DOHH2 (cell line): ENCODE measurements around the gene TMPRSS4.

Source experiments
- H3F3A ChIP-seq: fragments of 200-600 bp; sonication (generic), shearing (Covaris generic); 2 replicates; pipeline ENCODE4 v1.6.0; 2016; ENCODE audit warnings: antibody characterized with exemption, mild to moderate bottlenecking; ENCODE audit not compliant: control insufficient read depth, insufficient read depth
- H3K27ac ChIP-seq: fragments of 200-600 bp; sonication (generic); 2 replicates; pipeline ENCODE4 v1.5.1; 2014; ENCODE audit warnings: low read depth, mild to moderate bottlenecking, low read length, moderate library complexity
- H3K27me3 ChIP-seq: fragments of 200-600 bp; sonication (generic); 2 replicates; pipeline ENCODE4 v1.6.1; 2014; ENCODE audit warnings: mild to moderate bottlenecking, low read length, mixed read lengths; ENCODE audit not compliant: control insufficient read depth
- H3K36me3 ChIP-seq: fragments of 200-600 bp; sonication (generic); 2 replicates; pipeline ENCODE4 v1.6.1; 2014; ENCODE audit warnings: mild to moderate bottlenecking, low read length, moderate library complexity, mixed read lengths; ENCODE audit not compliant: control insufficient read depth
- H3K4me1 ChIP-seq: fragments of 200-600 bp; sonication (generic); 2 replicates; pipeline ENCODE4 v1.6.1; 2014; ENCODE audit warnings: mild to moderate bottlenecking, low read length, mixed read lengths; ENCODE audit not compliant: control insufficient read depth
- H3K4me2 ChIP-seq: fragments of 200-600 bp; sonication (generic); 2 replicates; pipeline ENCODE4 v1.6.0; 2014; ENCODE audit warnings: mild to moderate bottlenecking, low read length, moderate library complexity
- H3K4me3 ChIP-seq: fragments of 200-600 bp; sonication (generic); 2 replicates; pipeline ENCODE4 v1.5.1; 2014; ENCODE audit warnings: mild to moderate bottlenecking, low read length, mixed read lengths
- H3K79me2 ChIP-seq: fragments of 200-600 bp; sonication (generic); 2 replicates; pipeline ENCODE4 v1.6.1; 2014; ENCODE audit warnings: mild to moderate bottlenecking, low read length, mixed read lengths; ENCODE audit not compliant: control insufficient read depth
- H3K9me2 ChIP-seq: fragments of 200-600 bp; sonication (generic); replicated peaks from 2 replicates; pipeline ENCODE4 v1.6.1; 2014; ENCODE audit warnings: mild to moderate bottlenecking, low read length, mixed read lengths; ENCODE audit not compliant: control insufficient read depth
- H3K9me3 ChIP-seq: fragments of 200-600 bp; sonication (generic); 2 replicates; pipeline ENCODE4 v1.6.1; 2014; ENCODE audit warnings: antibody characterized with exemption, low read length, mixed read lengths; ENCODE audit not compliant: control insufficient read depth, insufficient read depth
- H4K20me1 ChIP-seq: fragments of 200-600 bp; sonication (generic); 2 replicates; pipeline ENCODE4 v1.6.0; 2014; ENCODE audit warnings: low read depth, mild to moderate bottlenecking, antibody characterized with exemption, low read length, moderate library complexity; ENCODE audit not compliant: control insufficient read depth, insufficient read depth
- EZH2phosphoT487 ChIP-seq: fragments of 200-600 bp; sonication (generic); IDR thresholded peaks from 2 replicates; pipeline ENCODE4 v1.6.1; 2017; ENCODE audit warnings: borderline replicate concordance, mild to moderate bottlenecking, antibody characterized with exemption, low read length, moderate library complexity, mixed read lengths
- TF ChIP-seq, protein P1 (sequence below): fragments of 200-600 bp; sonication (generic); IDR thresholded peaks from one replicate; pipeline ENCODE4 v1.5.1; 2014; ENCODE audit warnings: antibody characterized with exemption, mild to moderate bottlenecking, low read depth, low read length; ENCODE audit not compliant: poor library complexity, severe bottlenecking

TMPRSS4 gene

DNA sequence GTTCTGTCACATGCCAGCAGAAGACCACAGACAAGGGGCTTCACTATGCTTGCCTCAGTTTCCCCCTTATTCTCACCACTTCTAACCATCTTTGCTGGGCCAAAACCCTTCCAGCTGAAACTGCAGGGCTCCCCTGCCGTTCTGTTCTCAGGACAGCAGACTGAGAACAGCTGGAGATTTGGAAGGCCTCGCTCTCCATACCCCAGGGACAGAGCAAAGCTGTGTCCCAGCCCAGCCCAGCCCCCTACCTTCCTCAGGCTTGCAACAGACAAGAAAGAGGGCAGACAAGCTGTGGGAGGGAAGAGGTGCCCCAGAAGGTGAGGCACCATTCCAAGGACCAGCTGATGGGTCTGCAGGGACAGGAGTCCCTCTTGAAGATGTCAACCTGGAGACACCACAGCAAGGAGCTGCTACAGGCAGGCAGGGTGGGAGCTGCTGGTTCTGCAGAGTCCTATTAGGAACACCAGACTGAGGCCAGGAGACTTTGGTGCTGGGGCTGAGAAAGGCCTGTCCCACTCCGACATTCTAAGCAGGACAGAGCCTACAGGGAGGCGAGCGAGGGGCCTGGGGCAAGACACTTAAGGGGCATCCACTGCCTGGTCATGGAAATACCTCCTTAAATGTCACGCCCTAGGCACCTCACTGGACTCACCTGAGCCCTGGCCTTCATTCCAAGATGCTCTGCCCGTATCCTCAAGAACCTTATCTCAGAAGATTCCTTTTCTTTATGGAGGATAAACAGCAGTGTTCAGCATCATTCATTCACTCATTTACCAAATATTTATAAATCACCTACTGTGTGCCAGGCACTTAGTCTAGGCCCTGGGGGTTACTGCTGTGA, 92.6 kb downstream of the TMPRSS4 start:
- no peaks in the 10 kb centered on the region for H3K36me3 ChIP-seq
- H3K9me3 ChIP-seq, result no peaks in the 10 kb centered on the region
- H3K27ac ChIP-seq, result no peak overlapping the region
- H3K4me1 ChIP-seq, result 0 out of 2 replicates have a peak, but pooled peaks cover 2% of the 10 kb centered on the region
- H3K79me2 ChIP-seq, result no peaks in the 10 kb centered on the region
- H4K20me1 ChIP-seq, result no peaks in the 10 kb centered on the region
- TF ChIP-seq EZH2phosphoT487, result no peak
- TF ChIP-seq, protein P1, sequence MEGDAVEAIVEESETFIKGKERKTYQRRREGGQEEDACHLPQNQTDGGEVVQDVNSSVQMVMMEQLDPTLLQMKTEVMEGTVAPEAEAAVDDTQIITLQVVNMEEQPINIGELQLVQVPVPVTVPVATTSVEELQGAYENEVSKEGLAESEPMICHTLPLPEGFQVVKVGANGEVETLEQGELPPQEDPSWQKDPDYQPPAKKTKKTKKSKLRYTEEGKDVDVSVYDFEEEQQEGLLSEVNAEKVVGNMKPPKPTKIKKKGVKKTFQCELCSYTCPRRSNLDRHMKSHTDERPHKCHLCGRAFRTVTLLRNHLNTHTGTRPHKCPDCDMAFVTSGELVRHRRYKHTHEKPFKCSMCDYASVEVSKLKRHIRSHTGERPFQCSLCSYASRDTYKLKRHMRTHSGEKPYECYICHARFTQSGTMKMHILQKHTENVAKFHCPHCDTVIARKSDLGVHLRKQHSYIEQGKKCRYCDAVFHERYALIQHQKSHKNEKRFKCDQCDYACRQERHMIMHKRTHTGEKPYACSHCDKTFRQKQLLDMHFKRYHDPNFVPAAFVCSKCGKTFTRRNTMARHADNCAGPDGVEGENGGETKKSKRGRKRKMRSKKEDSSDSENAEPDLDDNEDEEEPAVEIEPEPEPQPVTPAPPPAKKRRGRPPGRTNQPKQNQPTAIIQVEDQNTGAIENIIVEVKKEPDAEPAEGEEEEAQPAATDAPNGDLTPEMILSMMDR, result no peak
- no peaks in the 10 kb centered on the region for H3F3A ChIP-seq
- H3K4me2 ChIP-seq, result no peak overlapping the region
- H3K4me3 ChIP-seq, result no peak overlapping the region
- H3K9me2 ChIP-seq, result no peaks in the 10 kb centered on the region
- H3K27me3 ChIP-seq, result peaks cover 7% of the 10 kb centered on the region; the same call in 1 of the 2 replicates

DNA sequence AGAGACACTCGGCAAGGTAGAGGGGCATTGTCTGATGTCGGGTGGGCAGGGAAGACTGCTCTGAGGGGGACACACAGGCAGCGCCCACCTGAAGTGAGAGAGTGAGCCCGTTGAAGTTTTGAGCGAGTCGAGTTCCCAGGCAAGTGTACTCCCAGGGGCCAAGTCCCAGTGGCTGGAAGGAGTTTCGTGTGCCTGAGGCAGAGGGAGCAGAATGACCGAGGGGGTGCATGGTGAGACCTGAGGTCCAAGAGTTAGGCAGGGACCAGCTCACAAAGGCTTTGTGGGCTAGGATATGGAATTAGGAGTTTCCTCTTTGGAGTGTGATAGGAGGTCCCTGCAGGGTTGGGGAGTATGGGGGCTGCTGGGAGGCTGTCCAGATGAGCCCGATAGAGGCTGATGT, 93.4 kb downstream of the TMPRSS4 start:
- H3F3A ChIP-seq, result no peaks in the 10 kb centered on the region
- no peaks in the 10 kb centered on the region for H4K20me1 ChIP-seq
- no peaks in the 10 kb centered on the region for H3K36me3 ChIP-seq
- no peak overlapping the region for H3K4me3 ChIP-seq
- H3K4me1 ChIP-seq, result 0 out of 2 replicates have a peak, but pooled peaks cover 2% of the 10 kb centered on the region
- no peaks in the 10 kb centered on the region for H3K9me3 ChIP-seq
- no peaks in the 10 kb centered on the region for H3K9me2 ChIP-seq
- no peak overlapping the region for H3K4me2 ChIP-seq
- H3K79me2 ChIP-seq, result no peaks in the 10 kb centered on the region
- peaks cover 7% of the 10 kb centered on the region; the same call in 1 of the 2 replicates for H3K27me3 ChIP-seq
- H3K27ac ChIP-seq, result no peak overlapping the region
- TF ChIP-seq, protein P1, result no peak
- no peak for TF ChIP-seq EZH2phosphoT487

DNA sequence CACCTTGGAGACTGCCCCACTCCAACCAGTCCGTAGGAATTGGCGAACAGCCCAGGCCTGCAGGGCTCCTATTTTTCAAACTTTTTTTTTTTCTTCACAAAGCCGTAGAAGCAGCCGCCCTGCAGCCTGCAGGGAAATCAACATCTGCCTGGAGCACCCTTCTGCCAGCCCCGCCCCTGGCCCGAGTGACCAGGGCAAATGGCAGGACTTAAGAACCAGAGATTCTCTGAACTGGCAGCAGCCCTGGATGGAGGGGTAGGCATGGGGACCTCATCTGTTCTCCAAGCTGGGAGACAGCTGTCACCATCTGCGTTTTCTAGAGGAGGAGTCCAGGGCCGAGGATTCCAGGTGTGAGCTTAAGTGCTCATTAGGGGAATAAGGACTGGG, 94.0 kb downstream of the TMPRSS4 start:
- no peak for TF ChIP-seq EZH2phosphoT487
- TF ChIP-seq, protein P1, result no peak
- Histone ChIP-seq H3K9me3 (no peaks in the 10 kb centered on the region), H3K4me1 (peaks cover 2% of the 10 kb centered on the region; the same call in 1 of the 2 replicates)

More for the DNA sequence above, 94.0 kb downstream of the TMPRSS4 start:
- no peaks in the 10 kb centered on the region for H3K79me2 ChIP-seq
- no peak overlapping the region for H3K27ac ChIP-seq
- no peak overlapping the region for H3K4me2 ChIP-seq
- H3K4me3 ChIP-seq, result no peak overlapping the region
- H4K20me1 ChIP-seq, result no peaks in the 10 kb centered on the region
- H3K36me3 ChIP-seq, result no peaks in the 10 kb centered on the region
- no peaks in the 10 kb centered on the region for H3F3A ChIP-seq
- peaks cover 5% of the 10 kb centered on the region; the same call in 1 of the 2 replicates for H3K27me3 ChIP-seq
- H3K9me2 ChIP-seq, result no peaks in the 10 kb centered on the region
